Measurements from ENCODE around the gene ELAPOR1. TPM values are rescaled to one million over a fixed set of nuclear protein-coding genes. Genes with fewer than 3 reads are reported as not detected.

The ELAPOR1 gene
- total and polyA plus RNA-seq, 9 of the 15 experiments (the other 6 are each of a cell fraction or from before 2014, with no cell fraction given): 0.07 to 1.2 (median 0.18) TPM

DNA sequence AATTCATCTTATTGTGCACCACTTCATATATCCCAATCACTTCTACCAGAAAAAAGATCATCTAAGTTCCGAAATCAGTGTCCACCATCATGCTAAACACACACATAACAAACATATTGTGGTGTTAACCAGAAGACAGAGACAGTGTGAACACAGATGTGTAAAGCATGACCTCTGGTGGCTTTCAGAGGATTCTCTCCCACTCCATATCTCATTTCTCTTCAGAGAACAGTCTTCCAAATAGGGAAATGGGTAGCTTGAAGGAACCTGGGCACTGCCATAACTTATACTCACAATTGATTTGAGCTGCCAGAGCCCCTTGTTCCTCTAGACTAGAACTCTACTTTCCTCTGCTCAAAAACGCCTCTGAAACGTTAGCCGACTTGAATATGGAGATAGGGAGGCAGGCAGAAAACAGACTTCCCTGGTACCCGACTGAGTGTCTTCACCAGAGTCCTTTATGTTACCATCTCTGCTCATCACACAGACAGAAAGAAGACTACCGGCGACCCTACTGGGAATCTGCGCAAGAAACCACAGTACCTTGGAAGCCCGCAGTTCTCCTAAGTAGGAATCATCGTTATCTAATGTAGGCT is 1.8 kb upstream of the ELAPOR1 start (continued):
- TF ChIP-seq, protein P1, sequence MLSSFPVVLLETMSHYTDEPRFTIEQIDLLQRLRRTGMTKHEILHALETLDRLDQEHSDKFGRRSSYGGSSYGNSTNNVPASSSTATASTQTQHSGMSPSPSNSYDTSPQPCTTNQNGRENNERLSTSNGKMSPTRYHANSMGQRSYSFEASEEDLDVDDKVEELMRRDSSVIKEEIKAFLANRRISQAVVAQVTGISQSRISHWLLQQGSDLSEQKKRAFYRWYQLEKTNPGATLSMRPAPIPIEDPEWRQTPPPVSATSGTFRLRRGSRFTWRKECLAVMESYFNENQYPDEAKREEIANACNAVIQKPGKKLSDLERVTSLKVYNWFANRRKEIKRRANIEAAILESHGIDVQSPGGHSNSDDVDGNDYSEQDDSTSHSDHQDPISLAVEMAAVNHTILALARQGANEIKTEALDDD (IDR thresholded peaks at IDR 0.05): peak; percentile 62
- TF ChIP-seq CAMTA2 (CRISPR knock-in tag; conservative IDR thresholded peaks at IDR 0.05) (no peak), FOXM1 (IDR thresholded peaks at IDR 0.05; ENCODE audit: low read depth) (no peak), FOXM1 (CRISPR knock-in tag; IDR thresholded peaks at IDR 0.05; ENCODE audit: low read depth) (0 out of 2 replicates have a peak, but pooled peaks have one; percentile 48), DPF2 (IDR thresholded peaks at IDR 0.05) (no peak), ILK (tag; IDR thresholded peaks at IDR 0.05; ENCODE audit: borderline replicate concordance, low read depth) (no peak), BRD9 (IDR thresholded peaks at IDR 0.05; ENCODE audit: low read depth, partially characterized antibody) (no peak), TCF7L2 (IDR thresholded peaks at IDR 0.05; ENCODE audit: low read depth, low read length) (no peak), ZNF134 (CRISPR knock-in tag; conservative IDR thresholded peaks at IDR 0.05) (0 out of 2 replicates have a peak, but pooled peaks have one; percentile 4)
- TF ChIP-seq, protein P2, sequence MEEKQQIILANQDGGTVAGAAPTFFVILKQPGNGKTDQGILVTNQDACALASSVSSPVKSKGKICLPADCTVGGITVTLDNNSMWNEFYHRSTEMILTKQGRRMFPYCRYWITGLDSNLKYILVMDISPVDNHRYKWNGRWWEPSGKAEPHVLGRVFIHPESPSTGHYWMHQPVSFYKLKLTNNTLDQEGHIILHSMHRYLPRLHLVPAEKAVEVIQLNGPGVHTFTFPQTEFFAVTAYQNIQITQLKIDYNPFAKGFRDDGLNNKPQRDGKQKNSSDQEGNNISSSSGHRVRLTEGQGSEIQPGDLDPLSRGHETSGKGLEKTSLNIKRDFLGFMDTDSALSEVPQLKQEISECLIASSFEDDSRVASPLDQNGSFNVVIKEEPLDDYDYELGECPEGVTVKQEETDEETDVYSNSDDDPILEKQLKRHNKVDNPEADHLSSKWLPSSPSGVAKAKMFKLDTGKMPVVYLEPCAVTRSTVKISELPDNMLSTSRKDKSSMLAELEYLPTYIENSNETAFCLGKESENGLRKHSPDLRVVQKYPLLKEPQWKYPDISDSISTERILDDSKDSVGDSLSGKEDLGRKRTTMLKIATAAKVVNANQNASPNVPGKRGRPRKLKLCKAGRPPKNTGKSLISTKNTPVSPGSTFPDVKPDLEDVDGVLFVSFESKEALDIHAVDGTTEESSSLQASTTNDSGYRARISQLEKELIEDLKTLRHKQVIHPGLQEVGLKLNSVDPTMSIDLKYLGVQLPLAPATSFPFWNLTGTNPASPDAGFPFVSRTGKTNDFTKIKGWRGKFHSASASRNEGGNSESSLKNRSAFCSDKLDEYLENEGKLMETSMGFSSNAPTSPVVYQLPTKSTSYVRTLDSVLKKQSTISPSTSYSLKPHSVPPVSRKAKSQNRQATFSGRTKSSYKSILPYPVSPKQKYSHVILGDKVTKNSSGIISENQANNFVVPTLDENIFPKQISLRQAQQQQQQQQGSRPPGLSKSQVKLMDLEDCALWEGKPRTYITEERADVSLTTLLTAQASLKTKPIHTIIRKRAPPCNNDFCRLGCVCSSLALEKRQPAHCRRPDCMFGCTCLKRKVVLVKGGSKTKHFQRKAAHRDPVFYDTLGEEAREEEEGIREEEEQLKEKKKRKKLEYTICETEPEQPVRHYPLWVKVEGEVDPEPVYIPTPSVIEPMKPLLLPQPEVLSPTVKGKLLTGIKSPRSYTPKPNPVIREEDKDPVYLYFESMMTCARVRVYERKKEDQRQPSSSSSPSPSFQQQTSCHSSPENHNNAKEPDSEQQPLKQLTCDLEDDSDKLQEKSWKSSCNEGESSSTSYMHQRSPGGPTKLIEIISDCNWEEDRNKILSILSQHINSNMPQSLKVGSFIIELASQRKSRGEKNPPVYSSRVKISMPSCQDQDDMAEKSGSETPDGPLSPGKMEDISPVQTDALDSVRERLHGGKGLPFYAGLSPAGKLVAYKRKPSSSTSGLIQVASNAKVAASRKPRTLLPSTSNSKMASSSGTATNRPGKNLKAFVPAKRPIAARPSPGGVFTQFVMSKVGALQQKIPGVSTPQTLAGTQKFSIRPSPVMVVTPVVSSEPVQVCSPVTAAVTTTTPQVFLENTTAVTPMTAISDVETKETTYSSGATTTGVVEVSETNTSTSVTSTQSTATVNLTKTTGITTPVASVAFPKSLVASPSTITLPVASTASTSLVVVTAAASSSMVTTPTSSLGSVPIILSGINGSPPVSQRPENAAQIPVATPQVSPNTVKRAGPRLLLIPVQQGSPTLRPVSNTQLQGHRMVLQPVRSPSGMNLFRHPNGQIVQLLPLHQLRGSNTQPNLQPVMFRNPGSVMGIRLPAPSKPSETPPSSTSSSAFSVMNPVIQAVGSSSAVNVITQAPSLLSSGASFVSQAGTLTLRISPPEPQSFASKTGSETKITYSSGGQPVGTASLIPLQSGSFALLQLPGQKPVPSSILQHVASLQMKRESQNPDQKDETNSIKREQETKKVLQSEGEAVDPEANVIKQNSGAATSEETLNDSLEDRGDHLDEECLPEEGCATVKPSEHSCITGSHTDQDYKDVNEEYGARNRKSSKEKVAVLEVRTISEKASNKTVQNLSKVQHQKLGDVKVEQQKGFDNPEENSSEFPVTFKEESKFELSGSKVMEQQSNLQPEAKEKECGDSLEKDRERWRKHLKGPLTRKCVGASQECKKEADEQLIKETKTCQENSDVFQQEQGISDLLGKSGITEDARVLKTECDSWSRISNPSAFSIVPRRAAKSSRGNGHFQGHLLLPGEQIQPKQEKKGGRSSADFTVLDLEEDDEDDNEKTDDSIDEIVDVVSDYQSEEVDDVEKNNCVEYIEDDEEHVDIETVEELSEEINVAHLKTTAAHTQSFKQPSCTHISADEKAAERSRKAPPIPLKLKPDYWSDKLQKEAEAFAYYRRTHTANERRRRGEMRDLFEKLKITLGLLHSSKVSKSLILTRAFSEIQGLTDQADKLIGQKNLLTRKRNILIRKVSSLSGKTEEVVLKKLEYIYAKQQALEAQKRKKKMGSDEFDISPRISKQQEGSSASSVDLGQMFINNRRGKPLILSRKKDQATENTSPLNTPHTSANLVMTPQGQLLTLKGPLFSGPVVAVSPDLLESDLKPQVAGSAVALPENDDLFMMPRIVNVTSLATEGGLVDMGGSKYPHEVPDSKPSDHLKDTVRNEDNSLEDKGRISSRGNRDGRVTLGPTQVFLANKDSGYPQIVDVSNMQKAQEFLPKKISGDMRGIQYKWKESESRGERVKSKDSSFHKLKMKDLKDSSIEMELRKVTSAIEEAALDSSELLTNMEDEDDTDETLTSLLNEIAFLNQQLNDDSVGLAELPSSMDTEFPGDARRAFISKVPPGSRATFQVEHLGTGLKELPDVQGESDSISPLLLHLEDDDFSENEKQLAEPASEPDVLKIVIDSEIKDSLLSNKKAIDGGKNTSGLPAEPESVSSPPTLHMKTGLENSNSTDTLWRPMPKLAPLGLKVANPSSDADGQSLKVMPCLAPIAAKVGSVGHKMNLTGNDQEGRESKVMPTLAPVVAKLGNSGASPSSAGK (IDR thresholded peaks at IDR 0.05): no peak
- TF ChIP-seq, protein P3, sequence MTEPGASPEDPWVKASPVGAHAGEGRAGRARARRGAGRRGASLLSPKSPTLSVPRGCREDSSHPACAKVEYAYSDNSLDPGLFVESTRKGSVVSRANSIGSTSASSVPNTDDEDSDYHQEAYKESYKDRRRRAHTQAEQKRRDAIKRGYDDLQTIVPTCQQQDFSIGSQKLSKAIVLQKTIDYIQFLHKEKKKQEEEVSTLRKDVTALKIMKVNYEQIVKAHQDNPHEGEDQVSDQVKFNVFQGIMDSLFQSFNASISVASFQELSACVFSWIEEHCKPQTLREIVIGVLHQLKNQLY (CRISPR knock-in tag; conservative IDR thresholded peaks at IDR 0.05): 0 out of 4 replicates have a peak, but pooled peaks of 1 of the 2 experiments have one; percentile 10
- TF ChIP-seq, protein P4, sequence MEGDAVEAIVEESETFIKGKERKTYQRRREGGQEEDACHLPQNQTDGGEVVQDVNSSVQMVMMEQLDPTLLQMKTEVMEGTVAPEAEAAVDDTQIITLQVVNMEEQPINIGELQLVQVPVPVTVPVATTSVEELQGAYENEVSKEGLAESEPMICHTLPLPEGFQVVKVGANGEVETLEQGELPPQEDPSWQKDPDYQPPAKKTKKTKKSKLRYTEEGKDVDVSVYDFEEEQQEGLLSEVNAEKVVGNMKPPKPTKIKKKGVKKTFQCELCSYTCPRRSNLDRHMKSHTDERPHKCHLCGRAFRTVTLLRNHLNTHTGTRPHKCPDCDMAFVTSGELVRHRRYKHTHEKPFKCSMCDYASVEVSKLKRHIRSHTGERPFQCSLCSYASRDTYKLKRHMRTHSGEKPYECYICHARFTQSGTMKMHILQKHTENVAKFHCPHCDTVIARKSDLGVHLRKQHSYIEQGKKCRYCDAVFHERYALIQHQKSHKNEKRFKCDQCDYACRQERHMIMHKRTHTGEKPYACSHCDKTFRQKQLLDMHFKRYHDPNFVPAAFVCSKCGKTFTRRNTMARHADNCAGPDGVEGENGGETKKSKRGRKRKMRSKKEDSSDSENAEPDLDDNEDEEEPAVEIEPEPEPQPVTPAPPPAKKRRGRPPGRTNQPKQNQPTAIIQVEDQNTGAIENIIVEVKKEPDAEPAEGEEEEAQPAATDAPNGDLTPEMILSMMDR (IDR thresholded peaks at IDR 0.05 in 2 of 3, conservative IDR thresholded peaks at IDR 0.05 in 1 of 3; ENCODE audit: insufficient read depth in 2 of 3, low read depth in 1 of 3, low read length in 3 of 3): peak; percentile 77 to 93 (median 78); a peak in 5 of 6 replicates

All from K562 (cell line).